Measurements from ENCODE around the gene SAYSD1. TPM values are rescaled to one million over a fixed set of nuclear protein-coding genes. Genes with fewer than 3 reads are reported as not detected.

SAYSD1 gene
- total RNA-seq, 1 experiment from 2014 or later = 9.4 TPM

- no peak overlapping the region for H4K8ac ChIP-seq (replicated peaks; ENCODE audit: insufficient read length, low read depth, low read length)
- no peak overlapping the region for H2BK20ac ChIP-seq (ENCODE audit: low read depth, low read length, poor library complexity, severe bottlenecking)
- H3K4ac ChIP-seq (ENCODE audit: low read depth, low read length) = no peak overlapping the region
- no peaks in the 10 kb centered on the region for H3K9me3 ChIP-seq (ENCODE audit: control insufficient read depth, low read depth, low read length)
- H3K4me2 ChIP-seq (ENCODE audit: insufficient read depth, insufficient read length, low read length) = no peak overlapping the region
- no peaks in the 10 kb centered on the region for H3K79me1 ChIP-seq (ENCODE audit: insufficient read depth, low read depth, low read length, poor library complexity, severe bottlenecking)
- H3K4me3 Mint-ChIP-seq = no peak overlapping the region
- H3K27me3 ChIP-seq (ENCODE audit: insufficient read depth, low read length) = no peaks in the 10 kb centered on the region
- H3T11ph ChIP-seq (ENCODE audit: low read length) = no peak overlapping the region
- H3K23ac ChIP-seq (ENCODE audit: insufficient read length, low read depth, low read length) = no peak overlapping the region
- peaks cover 0 to 2% of the 10 kb centered on the region in 2 experiments; a peak in 1 of 4 replicates for H3K4me1 Mint-ChIP-seq
- H2BK120ac ChIP-seq (ENCODE audit: low read depth, low read length, poor library complexity, severe bottlenecking) = no peak overlapping the region
- WGBS (ENCODE audit: extremely low coverage, insufficient read length, low lambda C conversion rate) = no CpG with 5 or more reads among the region's 8 CpGs
- no peak overlapping the region for H4K91ac ChIP-seq (ENCODE audit: insufficient read length, low read depth, low read length)
- H3K9me3 Mint-ChIP-seq = no peaks in the 10 kb centered on the region; a peak in 1 of 5 replicates
- H4K20me1 ChIP-seq (ENCODE audit: control insufficient read depth, insufficient read depth, insufficient read length) = no peaks in the 10 kb centered on the region
- peaks cover 0 to 2% (median 0%) of the 10 kb centered on the region in 3 experiments; a peak in 1 of 7 replicates for H3K36me3 Mint-ChIP-seq (ENCODE audit: insufficient read depth in 1 of 3, low read depth in 3 of 3)
- no peak overlapping the region for H2AK5ac ChIP-seq (ENCODE audit: insufficient read length, low read length)
- H2BK15ac ChIP-seq (ENCODE audit: low read depth, low read length) = no peak overlapping the region
- no peak overlapping the region for H4K5ac ChIP-seq (ENCODE audit: insufficient read length, low read depth, low read length)
- no peak for TF ChIP-seq CTCF (conservative IDR thresholded peaks at IDR 0.05)
- H3K9ac ChIP-seq (ENCODE audit: extremely low read depth, insufficient read length, low read length) = no peak overlapping the region
- no peak overlapping the region for H2BK5ac ChIP-seq (ENCODE audit: insufficient read length, low read length)
- no peaks in the 10 kb centered on the region for H3K79me2 ChIP-seq (ENCODE audit: insufficient read depth, low read length)
- H3K4me1 ChIP-seq (ENCODE audit: insufficient read depth, low read length) = no peaks in the 10 kb centered on the region
- H2BK12ac ChIP-seq (ENCODE audit: insufficient read length, low read depth, low read length) = no peak overlapping the region
- peaks cover 34% of the 10 kb centered on the region for H3K27me3 Mint-ChIP-seq (ENCODE audit: low read depth)
- DNase-seq = no peak
- H3K27ac Mint-ChIP-seq = no peak overlapping the region
- H3K27ac ChIP-seq (ENCODE audit: insufficient read length, low read depth, low read length) = no peak overlapping the region
- H3K23me2 ChIP-seq (ENCODE audit: insufficient read length, low read depth, low read length, poor library complexity, severe bottlenecking) = no peaks in the 10 kb centered on the region
- H3K14ac ChIP-seq (ENCODE audit: insufficient read depth, low read length) = no peak overlapping the region; the same call in 1 of the 2 replicates
- no peak overlapping the region for H2AFZ ChIP-seq (ENCODE audit: low read length)
- no peak overlapping the region for H3K56ac ChIP-seq (ENCODE audit: insufficient read length, low read depth, low read length)
- H3K18ac ChIP-seq (ENCODE audit: insufficient read length, low read depth, low read length) = no peak overlapping the region
Measured at GRCh38 chr6:39065561-39065960, 49.4 kb downstream of the SAYSD1 start.

Measured in H9 (cell line).